T-helper 1 cell (primary cell): ENCODE measurements around the gene TGM2.

Experiments used
- DNase-seq, 5 donors: peaks; one replicate each; pipeline ENCODE4 v3.0.0-alpha.2; 2012 to 2020

TGM2 gene

DNA sequence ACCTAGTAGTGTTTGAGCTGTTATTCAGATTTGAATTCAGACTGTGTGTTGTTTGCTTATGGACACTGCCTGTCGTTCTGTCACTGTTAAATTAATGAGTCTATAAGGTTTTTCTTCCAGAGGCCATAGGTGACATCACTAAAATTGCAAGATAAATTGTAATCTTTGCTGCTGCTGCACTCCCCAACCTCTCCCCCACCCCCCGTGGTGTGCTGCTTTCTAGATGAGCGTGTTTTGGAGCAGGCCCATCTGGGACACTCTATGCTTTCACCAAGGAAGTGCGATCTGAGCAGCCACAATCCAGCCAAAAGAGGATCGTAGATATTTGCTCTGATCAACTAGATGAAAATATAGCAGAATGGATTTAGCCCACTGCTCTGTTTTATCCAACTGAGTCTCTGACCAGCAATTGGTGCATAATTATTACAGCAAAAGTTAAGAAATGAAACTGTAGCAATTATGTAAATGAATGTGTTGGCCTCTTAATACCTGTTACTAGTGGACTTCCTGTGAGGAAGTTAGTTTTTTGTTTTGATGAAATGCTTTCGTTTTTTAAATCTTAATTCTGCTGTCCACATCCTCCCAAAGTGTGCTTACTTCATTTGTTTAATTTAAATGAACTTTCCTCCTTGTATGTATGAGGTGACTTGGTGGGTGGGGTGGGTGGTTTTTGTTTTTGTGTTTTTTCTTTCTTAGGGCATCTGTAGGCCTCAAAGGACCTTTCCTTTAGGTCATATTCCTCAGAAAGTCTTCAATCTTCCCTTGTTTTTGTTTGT, 73.4 kb downstream of the TGM2 start:
- DNase-seq, result peak in 1 of 5 donors; percentile 32

DNA sequence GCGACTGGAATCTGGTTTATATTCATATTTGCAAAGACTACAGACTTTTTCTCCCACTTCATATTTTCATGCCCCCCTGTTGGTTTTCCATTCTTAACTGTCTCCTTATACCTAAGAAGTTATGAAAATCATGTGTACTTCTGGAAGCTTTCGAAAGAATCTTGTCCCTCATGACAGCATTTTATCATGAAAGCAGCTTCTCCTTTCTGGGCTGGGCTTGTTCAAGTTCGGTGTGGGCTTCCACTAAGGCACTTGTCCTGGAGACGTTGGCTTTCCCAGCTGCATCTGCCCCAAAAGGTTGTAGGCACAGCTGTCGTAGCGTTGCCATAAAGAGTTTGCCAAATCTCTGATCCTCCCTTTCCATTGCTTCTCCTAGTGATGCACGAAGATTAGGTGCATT, 75.0 kb downstream of the TGM2 start:
- no peak for DNase-seq

DNA sequence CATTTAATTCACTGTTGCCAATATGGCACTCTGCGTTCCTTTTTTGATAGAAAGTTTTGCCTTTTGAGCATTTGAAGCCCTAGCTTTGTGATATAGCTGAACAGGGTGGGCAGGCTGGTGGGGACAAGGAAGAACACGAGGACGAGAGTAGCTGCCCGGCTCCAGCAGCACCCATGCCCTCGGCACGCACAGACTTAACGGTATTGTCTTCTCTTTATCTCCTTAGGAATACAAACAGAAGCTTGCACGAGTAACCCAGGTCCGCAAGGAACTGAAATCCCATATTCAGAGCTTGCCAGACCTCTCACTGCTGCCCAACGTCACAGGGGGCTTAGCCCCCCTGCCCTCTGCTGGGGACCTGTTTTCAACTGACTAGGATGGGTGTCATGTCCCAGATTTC, 75.6 kb downstream of the TGM2 start:
- no peak for DNase-seq

DNA sequence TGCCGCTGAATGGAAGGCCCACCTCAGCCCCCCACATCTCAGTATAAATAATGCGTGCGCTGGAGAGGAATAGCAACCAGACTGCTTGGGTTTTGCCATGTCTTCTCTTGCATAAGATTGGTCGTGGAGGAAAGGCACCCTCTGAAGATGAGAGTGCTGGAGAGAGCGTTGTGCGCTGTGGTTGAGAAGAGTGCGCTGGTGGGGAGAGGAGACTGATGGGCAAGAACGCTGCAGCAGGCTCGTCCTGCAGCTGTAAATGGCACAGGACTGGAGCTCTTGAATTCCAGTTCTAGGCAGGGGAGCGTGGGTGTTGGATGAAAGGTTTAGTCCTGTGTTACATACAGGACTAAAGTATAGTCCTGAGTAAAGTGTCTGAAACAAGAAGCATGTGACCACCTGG, 80.0 kb downstream of the TGM2 start:
- no peak for DNase-seq

DNA sequence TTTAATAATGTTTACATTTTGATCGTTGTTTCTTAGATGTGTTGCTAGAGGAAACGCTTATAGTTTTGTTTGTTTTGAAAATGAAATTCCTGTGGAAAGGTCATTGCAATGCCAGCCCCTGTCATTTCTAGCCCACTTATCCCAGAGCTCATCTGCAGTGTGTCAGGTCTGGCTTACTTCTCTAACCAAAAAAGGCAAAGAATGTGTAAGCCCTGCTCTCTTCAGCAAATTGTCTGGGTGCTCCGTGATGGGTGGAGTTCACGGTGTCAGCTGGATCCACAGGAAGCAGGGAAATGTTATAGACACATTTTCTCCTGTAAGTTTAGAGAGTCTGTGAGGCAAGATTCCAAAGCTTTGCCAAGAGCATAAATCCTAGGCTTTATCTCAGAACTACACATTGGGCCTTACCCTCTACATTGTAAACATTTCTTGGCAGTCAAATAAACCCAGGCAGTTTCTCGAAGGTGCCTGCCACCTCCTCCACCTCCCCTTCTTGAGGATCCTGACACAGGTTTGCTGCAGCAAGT, 80.6 kb downstream of the TGM2 start:
- no peak for DNase-seq

DNA sequence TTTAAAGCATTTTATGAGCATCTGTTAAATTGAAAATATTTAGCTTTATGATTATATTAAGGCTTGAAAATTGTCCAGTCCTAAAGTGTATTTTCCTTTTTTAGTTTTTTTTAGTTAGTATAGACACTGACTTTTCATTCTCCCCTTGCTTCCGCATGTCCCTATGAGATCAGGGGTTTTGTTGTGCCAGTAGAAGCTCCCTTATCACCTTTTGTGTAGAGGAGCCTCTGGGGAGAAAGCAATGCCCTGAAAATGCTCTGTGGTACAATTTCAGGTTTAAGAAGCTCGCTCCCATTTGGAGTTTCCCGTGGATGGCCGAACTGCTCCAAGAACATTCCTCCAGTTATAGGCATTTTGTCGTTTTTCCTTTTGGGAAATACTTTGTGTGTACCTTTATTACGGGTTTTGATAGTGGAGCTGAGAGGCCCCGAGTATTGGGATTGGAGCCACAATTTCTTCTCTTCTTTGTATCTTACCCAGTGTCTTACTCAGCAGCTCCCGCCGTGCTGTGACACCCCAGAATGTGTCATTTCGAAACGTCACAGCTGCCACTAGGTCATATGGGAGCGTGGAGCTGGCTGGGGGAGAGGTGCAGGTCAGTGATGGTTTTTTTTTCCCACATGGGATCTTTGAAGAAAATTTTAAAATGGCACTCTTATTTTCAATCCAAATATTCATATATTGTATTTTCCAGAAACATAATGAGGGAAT, 81.6 kb downstream of the TGM2 start:
- DNase-seq, result no peak

DNA sequence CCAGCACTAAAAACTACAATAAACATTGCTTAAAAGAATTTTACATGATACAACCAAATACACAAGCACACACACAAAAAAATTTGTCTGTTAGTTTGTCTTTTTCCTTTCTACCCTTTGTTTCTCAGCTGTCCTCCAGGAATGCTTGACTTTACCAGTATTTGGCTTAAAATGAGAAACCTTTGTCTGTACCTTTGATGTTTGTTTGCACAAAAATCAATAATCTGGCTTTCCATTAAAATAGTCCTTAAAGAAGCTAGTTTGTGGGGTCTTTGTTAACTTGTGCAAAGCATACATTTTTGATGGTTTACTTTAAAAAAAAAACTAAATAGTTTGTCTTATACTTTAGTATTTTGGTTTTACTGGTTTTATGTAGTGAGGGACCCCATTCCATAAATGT, 82.2 kb downstream of the TGM2 start:
- DNase-seq, result no peak

DNA sequence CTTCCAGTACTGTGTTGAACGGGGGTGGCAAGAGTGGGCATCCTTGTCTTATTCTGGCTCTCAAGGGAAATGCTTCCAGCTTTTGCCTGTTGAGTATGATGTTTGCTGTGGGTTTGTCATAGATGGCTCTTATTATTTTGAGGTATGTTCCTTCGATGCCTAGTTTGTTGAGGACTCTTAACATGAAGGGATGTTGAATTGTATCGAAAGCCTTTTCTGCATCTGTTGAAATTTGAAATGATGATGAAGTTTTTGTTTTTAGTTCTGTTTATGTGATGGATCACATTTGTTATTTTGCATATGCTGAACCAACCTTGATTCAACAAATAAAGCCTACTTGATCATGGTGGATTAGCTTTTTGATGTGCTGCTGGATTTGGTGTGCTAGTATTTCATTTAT, 83.5 kb downstream of the TGM2 start:
- DNase-seq, result no peak

DNA sequence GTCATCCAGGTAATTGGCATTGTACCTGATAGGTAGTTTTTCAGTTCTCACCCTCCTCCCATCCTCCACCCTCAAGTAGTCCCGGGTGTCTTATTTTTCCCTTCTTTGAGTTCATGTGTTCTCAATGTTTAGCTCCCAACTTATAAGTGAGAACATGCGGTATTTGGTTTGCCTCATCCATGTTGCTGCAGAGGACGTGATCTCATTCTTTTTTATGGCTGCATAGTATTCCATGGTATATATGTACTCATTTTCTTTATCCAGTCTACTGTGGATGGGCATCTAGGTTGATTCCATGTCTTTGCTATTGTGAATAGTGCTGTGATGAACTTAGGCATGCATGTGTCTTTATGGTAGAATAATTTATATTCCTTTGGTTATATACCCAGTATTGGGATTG, 85.7 kb downstream of the TGM2 start:
- DNase-seq, result no peak

DNA sequence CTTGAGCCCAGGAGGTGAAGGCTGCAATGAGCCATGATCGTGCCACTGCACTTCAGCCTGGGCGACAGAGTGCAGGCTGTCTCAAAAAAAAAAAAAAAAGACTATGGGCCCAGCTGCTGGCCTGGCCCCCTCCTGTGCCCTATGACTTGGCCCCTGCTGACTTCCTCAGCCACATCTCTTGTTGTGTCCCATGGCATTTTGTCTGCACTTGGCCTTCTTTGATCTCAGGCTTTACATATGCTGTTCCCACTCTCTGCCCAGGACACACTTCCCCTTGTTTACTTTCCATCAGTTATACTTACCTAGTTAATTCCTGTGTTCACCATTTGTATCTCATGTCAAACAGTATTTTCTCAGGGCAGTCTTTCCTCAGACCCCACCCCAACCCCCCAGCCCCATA, 87.0 kb downstream of the TGM2 start:
- no peak for DNase-seq
